GM18867 (cell line): Measurements from ENCODE around the gene SYNJ2.

Source experiments
- ATAC-seq: cut with Tn5 transposase; IDR thresholded peaks from one replicate; pipeline ENCODE4 v1.9.1; 2021; ENCODE audit warnings: mild to moderate bottlenecking, moderate library complexity; ENCODE audit not compliant: unreplicated experiment

Gene SYNJ2

DNA sequence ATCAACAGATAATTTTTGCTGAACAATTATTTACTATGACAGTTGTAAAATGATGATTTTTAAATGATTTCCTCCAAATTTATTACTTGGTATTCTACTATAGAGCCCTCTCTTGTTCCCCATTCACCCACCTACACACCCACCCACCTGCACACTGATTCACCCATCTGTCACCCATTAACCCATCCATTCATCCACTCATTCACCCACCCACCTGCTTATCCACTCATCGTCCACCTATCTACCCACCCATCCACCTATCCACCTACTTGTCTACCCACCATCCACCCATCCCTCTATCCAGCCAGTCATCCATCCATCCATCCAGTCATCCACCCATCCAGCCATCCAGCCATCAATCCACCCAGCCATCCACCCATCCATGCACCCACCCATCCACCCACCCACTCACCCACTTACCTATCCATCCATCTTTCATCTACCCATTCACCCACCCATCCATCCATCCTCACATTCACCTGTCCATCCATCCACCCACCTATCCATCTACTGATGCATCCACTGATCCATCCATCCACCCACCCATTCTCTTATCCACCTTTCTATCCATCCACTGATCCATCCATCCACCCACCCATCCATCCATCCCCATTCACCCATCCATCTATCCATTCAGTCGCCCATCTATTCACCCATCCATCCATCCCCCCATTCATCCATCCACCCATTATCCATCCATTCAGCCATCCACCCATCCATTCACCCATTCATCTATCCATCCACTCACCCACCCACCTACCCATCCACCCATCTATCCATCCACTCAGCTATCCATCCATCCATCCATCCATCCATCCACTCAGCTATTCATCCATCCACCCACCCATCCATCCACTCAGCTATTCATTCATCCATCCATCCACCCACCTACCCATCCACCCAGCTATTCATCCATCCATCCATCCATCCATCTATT is 72.0 kb downstream of the SYNJ2 start:
- no peak for ATAC-seq

DNA sequence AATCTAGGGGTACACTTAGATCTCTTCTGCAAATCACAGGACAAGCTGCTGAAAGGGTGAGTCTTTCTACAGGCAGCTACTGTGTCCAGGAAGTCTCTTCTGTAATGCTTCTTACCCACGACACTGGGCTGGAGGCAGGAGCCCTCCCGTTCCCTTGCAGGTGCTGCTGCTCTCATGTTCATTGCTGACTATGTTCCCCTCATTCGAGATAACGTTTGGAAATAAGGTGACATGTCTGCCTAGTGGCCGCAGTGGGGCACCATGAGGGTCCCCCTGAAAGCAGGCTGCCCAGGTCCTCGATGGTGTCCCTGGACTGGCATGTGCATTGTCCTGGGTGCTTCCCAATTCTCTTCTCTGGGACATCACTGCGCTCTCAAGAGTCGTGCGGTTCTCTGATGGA is 74.7 kb downstream of the SYNJ2 start:
- no peak for ATAC-seq

DNA sequence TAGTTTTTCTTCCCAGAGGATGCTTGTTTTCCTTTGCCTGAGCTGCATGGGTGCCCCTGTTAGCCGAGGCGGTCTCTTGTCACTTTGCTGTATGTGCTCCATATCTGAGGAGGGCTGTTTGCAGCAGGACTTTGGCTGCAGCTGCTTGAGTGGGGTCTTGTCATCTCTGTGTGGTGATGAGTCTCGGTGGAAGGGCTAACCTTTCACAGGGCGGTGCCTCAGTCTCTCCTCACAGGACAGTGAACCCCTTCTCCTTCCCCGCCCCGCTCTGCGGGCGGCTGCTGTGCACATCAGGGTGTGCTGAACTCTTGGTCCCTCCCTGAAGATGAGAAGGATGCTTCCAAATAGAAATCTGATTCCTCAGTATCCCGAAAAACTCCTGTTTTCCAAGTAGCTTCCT is 75.1 kb downstream of the SYNJ2 start:
- no peak for ATAC-seq

DNA sequence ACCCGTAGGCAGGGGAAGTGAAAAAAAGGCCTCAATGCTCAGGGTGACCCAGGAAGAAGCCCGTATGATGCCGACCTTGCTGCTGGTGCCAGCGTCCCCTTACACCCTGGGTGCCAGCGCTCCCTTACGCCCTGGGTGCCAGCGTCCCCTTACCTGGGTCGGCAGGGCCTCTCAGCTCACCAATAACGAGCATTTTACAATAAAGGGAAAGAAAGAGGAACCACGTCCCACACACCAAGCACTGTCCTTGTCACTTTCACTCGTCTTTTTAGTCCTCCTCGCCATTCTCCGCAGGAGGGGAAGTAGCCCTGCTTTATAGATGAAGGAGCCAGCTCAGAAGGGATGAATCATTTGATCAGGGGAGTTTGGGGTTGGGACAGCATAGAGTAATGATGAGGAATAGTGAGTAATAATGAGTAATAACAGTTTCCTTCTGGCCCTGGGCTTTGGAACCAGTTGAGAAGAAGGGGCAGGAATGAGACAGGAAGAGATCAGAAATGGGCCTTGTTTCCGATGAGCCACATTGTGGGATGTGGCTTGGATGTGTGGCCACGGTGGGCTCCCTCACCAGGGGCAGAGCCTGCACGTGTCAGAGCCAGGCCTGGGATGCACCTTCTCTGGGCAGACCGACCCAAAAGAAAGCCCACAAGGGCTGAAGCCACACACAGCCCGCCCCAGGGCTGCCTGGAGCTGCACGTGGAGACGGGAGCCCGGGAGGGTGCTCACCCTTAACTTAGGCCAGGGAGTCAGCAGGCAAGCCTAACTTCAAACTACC is 75.7 kb downstream of the SYNJ2 start:
- no peak for ATAC-seq

DNA sequence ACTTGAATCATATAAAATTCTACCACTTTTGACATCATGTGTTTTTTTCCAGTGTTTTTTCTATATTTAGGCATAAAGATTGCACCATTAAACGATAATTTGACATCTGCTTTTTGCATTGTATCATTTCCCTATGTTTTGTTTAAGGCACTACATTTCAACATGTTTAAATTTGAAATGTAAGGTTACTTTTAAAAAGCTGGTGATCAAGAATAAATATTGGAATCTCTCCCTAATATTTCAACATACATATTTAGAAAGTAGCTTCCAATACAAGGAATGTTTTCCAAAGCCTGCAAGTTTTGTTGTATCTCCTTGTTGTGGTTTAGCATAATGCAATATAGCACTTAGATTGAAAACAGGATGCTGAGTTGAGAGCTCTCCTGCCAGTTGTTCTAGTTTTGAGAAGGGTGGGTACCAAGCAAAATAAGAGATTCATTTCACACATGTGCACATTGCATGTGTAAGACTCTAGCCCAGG is 76.5 kb downstream of the SYNJ2 start:
- no peak for ATAC-seq

DNA sequence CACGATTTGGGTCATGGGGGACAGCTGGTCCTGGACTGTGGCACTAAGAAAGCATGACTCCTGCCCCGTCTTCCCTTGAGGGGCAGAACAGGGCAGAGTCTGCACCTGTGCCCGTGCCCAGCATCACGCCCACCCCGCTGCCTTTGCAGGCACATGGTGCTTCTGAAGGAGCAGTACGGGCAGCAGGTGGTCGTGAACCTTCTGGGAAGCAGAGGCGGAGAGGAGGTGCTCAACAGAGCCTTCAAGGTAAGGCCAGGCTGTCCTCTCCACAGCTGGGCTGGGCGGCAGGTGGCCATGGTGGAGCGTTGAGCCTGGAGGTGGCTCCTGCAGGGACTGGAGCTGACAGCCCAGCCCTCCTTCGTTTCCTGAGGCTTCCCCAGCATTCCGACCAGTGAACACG is 77.4 kb downstream of the SYNJ2 start:
- ATAC-seq: no peak

DNA sequence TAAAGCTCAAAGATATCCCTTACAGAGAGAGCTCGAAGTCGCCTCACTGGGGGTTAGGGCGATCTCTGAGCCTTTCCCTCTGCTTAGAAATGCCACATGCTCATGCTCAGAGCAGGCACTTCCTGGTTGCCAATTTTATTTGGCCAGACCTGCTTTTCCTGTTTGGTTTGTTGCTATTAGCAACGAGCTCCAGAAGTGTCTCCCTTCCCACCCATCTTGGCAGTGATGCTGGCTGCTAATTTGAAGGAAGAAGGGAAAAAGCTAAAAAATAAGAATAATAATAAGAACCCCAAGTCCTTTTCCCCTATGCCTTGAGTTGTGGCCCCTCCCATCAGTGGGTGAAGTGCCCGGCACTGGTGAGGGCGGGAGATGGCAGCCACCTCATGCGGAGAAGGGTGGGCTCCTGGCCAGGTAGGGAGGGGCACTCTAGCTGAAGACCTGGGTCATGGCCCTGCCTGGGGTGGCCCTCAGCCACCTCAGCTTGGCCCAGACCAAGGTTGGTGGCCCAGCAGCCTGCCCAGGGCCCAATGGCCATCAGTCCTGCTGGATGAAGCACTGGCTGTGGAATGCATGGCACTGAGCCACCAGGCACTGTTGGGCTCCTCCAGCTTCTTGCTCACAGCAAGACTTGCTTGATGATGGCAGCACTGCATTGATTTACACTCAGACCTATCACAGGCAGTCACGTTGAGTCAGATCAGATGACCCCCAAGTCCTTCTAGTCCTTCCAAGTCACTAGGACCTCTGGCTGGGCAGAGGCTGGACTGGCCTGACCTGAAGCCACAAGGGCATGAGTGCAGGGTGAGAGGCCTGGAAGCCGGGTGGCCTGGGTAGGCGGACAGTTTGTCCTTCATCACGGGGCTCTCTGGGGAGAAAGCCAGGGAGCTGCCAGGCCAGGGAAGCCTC is 79.0 kb downstream of the SYNJ2 start:
- ATAC-seq: no peak

DNA sequence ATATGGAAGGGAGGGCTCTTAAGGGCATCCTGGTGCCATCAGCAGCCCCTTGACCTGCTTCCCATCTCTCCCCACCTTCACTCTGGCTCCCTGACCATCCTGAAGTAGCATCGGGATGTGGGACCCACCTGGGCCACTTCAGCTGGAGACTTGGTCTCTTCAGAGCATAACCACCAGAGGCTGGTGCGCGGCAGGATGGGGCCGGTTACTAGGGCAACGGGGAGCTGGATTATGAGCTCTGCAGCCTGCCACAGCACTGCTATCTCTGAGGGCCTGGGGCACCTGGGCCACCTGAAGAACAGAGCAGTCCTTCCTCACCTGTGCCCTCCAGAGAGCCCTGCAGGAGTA is 79.7 kb downstream of the SYNJ2 start:
- no peak for ATAC-seq

DNA sequence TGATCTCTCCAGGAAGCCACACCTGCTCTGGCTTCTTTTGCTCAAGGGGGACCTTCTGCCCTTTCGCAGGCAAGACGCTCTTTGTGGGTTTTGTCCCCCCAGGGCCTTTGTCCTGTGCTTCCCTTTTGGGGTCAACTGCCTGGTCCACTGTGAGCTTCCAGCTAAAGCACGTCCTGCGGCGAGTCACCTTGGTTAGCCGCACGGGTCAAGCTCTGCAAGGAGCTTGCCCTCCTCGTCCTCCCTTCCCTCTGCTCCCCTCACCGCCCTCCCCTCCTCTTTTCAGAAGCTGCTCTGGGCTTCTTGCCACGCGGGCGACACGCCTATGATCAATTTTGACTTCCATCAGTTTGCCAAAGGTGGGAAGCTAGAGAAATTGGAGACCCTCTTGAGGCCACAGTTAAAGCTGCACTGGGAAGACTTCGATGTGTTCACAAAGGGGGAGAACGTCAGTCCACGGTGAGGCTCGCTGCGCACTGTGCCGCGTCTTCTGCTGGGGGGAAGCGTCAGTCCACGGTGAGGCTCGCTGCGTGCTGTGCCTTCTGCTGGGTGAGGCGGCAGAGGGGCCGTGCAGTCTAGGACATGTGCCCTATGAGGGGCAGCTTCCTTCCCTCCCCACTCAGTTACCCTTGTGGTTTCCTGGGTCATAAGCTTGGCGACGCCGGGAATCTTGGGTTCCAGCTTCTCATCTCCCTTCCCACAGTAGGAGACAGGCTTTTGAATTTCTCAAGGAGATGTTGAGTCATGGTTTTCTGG is 80.2 kb downstream of the SYNJ2 start:
- ATAC-seq: no peak

DNA sequence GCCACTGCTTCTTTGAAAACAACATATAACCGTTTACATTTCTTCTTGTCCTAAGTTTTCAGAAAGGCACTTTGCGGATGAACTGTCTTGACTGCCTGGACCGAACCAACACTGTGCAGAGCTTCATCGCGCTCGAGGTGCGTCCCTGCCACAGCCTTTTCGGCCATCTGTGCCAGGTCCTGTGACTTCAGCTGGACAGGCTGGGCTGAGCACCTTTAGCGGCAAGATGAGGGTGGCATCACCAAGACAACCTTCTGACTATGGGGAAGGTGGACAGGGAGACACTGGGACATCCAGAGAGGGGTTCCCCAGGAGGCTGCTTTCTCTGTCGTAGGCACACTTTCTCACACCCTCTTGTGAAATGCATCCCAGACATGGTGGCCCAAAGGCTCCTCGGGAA is 82.1 kb downstream of the SYNJ2 start:
- no peak for ATAC-seq

DNA sequence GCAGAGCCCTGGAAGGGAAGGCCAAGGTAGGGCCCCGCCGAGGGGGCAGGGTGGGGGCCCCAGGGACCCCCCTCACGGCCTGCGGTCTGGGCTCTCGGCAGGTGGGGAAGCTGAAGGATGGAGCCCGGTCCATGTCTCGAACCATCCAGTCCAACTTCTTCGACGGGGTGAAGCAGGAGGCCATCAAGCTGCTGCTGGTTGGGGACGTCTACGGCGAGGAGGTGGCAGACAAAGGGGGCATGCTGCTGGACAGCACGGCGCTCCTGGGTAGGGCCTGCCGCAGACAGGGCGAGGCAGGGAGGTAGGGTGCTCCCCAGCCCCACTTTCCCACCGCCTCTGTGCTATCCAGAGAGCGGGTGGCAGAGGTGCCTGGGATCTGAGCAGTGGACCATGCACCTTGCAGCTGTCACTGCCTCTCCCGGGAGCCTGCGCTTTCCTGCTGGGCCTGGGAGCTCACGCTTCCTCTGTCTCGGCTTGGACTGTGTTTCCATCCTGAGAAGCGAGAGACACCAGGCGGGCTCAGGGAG is 83.1 kb downstream of the SYNJ2 start:
- no peak for ATAC-seq

DNA sequence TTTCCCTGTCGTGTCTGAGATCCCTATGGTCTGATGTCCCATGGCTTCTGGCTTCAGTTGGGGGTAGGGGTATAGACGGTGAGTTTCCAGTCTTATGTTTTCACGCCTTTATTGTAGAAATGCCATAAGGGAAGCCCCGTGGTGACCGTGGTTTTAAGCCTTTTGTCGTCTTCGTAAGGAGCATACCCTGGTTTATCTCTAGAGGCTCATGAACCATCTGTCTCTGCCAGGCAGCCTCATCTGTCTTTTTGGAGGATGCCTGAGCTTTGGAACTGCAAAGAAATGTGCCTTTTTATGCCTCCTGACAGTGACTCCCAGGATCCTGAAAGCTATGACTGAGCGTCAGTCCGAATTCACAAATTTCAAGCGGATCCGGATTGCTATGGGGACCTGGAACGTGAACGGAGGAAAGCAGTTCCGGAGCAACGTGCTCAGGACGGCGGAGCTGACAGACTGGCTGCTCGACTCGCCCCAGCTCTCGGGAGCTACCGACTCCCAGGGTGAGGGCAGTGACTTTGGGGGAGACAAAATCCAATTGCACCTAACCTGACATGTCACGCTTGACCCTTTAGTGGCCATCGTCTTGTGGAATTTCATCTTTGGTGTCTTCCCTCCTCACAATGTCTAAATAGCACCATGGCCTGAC is 84.6 kb downstream of the SYNJ2 start:
- ATAC-seq: no peak

DNA sequence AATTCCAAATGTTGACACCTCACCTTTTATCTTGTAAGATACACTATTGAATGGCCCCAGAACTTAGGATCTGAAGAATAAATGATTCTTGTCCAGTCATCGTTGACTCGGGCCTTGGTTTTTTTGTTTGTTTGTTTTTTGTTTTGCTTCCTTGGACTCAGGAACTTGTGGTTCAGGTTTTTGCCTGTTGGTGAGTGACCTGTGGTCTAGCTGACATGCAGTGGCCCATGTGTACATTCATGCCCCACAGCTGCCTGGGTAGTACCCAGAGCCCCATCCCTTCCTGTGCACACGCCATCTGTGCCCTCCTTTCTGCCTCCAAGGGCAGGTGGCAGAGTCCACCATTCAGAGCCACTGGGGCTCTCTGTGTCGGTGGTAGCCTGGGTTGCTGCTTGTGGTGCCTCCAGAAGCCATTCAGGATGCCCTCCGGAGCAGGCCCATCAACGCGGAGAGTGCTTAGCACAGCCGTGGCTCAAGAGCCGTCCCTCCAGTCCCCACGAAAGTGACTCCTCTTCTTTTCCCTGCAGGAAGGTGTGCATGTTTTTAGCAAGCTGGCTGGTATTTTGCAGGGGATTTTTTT is 85.9 kb downstream of the SYNJ2 start:
- ATAC-seq: no peak

DNA sequence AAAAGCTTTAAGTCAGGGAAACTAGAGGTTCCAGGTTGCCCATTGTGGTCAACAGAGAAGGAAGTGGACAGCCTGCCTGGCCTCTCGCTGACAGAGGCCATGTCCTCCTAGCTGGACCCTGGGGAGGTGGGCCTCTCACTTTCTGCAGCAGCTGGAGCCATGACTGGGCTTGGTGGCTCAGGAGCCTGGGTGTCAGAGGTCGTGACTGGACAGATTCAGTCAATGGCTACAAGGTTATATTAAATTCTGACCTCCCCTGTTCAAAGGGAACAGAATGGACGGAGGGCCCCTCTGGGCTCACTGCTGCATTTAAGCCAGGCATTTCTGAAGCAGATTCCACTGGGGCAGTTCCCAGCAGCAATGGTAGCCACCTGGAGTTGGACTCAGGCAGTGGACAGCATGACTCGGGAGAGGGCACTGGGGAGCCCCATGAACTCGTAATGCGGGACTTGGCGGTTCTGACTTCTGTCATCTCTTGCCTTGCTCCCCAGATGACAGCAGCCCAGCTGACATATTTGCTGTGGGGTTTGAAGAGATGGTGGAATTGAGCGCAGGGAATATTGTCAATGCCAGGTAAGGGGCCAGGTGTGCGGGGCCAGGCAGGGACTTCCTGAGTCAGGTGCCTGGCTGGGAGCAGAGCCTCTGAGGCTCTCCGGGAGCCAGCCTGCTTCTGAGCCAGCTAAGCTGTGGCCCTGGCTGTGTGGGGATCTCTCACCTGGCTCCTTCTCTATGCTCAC is 86.7 kb downstream of the SYNJ2 start:
- no peak for ATAC-seq

DNA sequence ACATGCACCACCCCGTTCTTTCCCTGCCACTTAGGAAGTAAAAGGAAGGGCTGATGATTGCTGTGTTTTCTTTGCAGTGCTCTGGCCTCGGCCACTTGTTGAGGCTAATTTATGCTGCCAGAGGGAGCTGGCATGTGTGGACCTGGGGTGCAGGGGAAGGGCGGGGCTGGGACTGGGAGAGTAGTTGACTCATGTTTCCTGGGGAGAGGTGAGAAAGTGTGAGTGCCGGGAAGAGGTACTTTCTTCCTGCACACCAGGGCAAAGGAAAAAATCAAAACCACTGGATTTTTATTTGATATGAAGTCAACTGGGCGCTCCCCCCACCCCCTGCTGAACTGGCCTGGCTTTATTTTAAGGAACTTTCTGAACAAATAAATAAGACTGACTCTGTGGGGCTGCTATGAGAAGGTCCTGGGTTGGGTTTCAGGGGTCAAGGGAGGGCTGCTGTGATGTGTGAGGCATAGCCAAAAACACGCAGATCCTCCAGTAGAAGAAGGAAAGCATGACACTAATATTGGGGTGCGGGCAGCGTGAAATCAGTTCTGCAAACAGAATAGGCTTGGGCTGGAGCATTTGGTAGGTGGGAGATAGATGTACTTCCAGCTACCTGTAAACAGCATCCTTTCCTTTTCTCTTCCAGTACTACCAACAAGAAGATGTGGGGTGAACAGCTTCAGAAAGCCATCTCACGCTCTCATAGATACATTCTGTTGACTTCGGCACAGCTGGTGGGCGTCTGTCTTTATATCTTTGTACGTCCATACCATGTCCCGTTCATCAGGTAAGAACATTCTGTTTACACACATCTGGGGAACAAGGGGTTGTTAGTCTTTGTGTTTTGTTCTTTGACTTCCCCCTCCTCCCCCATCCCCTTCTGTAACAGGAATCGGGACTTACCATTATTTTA is 87.5 kb downstream of the SYNJ2 start:
- ATAC-seq: no peak

DNA sequence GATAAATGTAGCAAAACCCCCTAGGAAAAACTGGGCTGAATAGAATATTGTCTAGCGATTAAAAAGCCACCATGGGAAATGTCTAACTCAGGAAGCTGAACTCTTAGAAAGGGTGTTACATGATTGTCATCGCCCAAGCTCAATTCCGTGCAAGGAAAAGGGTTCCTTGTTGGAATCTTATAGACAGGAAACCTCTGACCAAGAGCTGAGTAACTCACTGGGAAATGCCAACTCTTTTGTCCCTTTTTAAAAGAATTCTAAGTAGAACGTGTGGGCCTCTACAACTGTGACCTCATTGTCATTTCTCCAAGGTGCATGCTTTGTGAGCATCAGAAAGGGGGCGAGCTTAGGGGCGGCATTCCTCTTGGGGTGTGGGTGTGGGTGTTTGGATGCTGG is 88.1 kb downstream of the SYNJ2 start:
- ATAC-seq: no peak

DNA sequence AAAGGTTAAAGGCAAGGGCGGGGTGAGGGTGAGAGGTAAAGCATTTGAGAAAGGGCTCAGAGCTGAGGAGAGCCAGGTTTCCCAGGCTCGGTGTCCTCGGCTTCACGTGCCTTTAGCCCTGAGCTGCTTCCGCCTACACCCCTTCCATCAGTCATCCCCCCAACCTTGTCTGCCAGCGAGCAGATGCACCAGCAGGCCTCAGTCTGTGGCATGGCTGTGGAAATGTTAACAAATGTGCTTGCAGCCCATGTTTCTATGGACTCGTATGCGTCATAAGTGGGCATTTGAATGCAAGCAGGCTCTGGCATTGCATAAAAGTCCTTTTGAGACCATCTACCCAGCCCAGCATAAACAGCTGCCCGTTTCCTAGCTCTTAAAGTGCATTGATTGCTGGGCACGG is 88.8 kb downstream of the SYNJ2 start:
- no peak for ATAC-seq
